Heart right ventricle (tissue), 16 donors: ENCODE data around the gene CDH13. TPM values are rescaled to one million over a fixed set of nuclear protein-coding genes. Genes with fewer than 3 reads are reported as not detected.
A peak's percentile ranks its signal among the peaks of the same experiment; 100 is the strongest.

Source experiments
- ATAC-seq, 8 donors: fragments of 200-7000 bp; cut with Tn5 transposase; one replicate each; pipeline ENCODE4 v1.9.1; 2020; ENCODE audit warnings: mild to moderate bottlenecking in 8 of 8, moderate library complexity in 8 of 8, moderate number of reproducible peaks in 1 of 8
- DNase-seq, 2 donors: peaks; one replicate each; pipeline ENCODE4 v3.0.0-alpha.2; 2020
- H3K27ac ChIP-seq, 10 donors: fragments of 200-600 bp; sonication (generic) in 2 of 10; one replicate each; pipeline versions ENCODE4 v1.5.0 to v1.8.0; 2020 to 2022; ENCODE audit warnings: mild to moderate bottlenecking in 3 of 10
- H3K27me3 ChIP-seq, 7 donors: fragments of 200-600 bp; one replicate each; pipeline ENCODE4 v1.8.0; 2021 to 2022; ENCODE audit warnings: mild to moderate bottlenecking in 2 of 7
- H3K36me3 ChIP-seq, 9 donors: fragments of 200-600 bp; sonication (generic) in 1 of 9; one replicate each; pipeline versions ENCODE4 v1.5.0 to v1.8.0; 2020 to 2022; ENCODE audit warnings: mild to moderate bottlenecking in 2 of 9
- H3K4me1 ChIP-seq, 9 donors: fragments of 200-600 bp; sonication (generic) in 1 of 9; one replicate each; pipeline versions ENCODE4 v1.5.0 to v1.8.0; 2020 to 2022; ENCODE audit warnings: mild to moderate bottlenecking in 4 of 9
- H3K4me3 ChIP-seq, 10 donors: fragments of 200-600 bp; sonication (generic) in 2 of 10; one replicate each; pipeline versions ENCODE4 v1.5.0 to v1.8.0; 2020 to 2022; ENCODE audit warnings: mild to moderate bottlenecking in 7 of 10, moderate library complexity in 2 of 10
- H3K9me3 ChIP-seq, 11 donors: fragments of 200-600 bp in 10 of 11; sonication (generic) in 2 of 11; one replicate each; pipeline versions ENCODE4 v1.5.0 to v1.8.0; 2013 to 2022; ENCODE audit warnings: mild to moderate bottlenecking in 2 of 11, control low read depth in 1 of 11, moderate library complexity in 1 of 11
- CTCF ChIP-seq, 9 donors: fragments of 200-600 bp; sonication (generic) in 2 of 9; IDR thresholded peaks; one replicate each; pipeline versions ENCODE4 v1.5.0 to v1.8.0; 2021 to 2022; ENCODE audit warnings: antibody characterized with exemption in 9 of 9, mild to moderate bottlenecking in 5 of 9, moderate library complexity in 1 of 9
- WGBS, 2 donors: extraction: QIAGEN DNeasy Blood & Tissue Kit; methylation state at CpG; one replicate each; pipeline ENCODE4 v1.1.7; 2013; ENCODE audit warnings: inconsistent platforms in 1 of 2; 5-methylcytosine and 5-hydroxymethylcytosine counted together
- intact Hi-C, 10 donors: fragments of 100-400 bp; cut with DNase I; formaldehyde crosslinking; loops; one replicate each; pipeline versions ENCODE4 v1.11.1 to v1.14.2; 2022
- polyA plus RNA-seq, 2 donors: library from polyadenylated mRNA; stranded (reverse); fragments of 200-250 nt; gene quantifications; one replicate each; pipeline ENCODE4 v1.2.3, GENCODE V29; 2013
- total RNA-seq, 10 donors: library from RNA; stranded (reverse); fragmentation: NEBNext Ultra II Directional in 3 of 10; extraction: Animal tissue kit (Norgen Biotek cat#: 25700) in 3 of 10; gene quantifications; one replicate each; pipeline versions ENCODE4 v1.2.1 to v1.2.4, GENCODE V29; 2021 to 2023
- donor health status: Arrhythmogenic right ventricular cardiomyopathy.
- donor health status: ischemic (EF 13 %, LVEDD 7.1; RV severe dilation, severe dysfunction).
- donor health status: healthy with polysubstance abuse.
- donor health status: DM: no; HTN: yes; CAD: no.
- donor health status: DM: no; HTN: no; CAD: no.
- donor health status: ischemic (EF 25% LVEDD 6.9; RV normal size, moderate dysfunction).
- donor health status: ischemic (EF 25% LVEDD 5.7; RV mildly dilated, moderate dysfunction).
- donor health status: healthy.
- donor health status: DM: yes; HTN: yes; CAD: no.
- donor health status: Ischemic cardiomyopathy.
- donor health status: ischemic (EF 35%, LVEDD 5.7; RV mildly dilated, moderate dysfunction).
- donor health status: nonischemic (EF 11% LVEDD 7.7; RV severe dilation, severe dysfunction).
- donor health status: DM: yes; HTN: yes; CAD: no.
- donor health status: PGD.
- donor health status: ischemic (EF 29% LVEDD 5.4; RV normal size, mild dysfunction).
- donor health status: nonischemic (EF 23%, LVEDD 6.1; RV moderate dilation, normal function).

Gene CDH13
- total and polyA plus RNA-seq, 12 donors, result 15.5 to 221 (median 168) TPM

- no peak for TF ChIP-seq CTCF (IDR thresholded peaks at IDR 0.05)
Measured at GRCh38 chr16:82703161-82703560, 76.4 kb downstream of the CDH13 start.

GRCh38 chr16:82703871-82704768 lies 77.4 kb downstream of the CDH13 start:
- no peak for TF ChIP-seq CTCF (IDR thresholded peaks at IDR 0.05)
- no peak overlapping the region for H3K27ac ChIP-seq
- no peaks in the 10 kb centered on the region for H3K36me3 ChIP-seq
- ATAC-seq (no peak), DNase-seq (no peak)
- 71 to 80% methylated on average over 7 of the region's 7 CpGs for WGBS, 2 donors
- H3K4me3 ChIP-seq, result no peak overlapping the region
- H3K4me1 ChIP-seq, result peaks cover 4 to 51% (median 37%) of the 10 kb centered on the region in 9 donors
- H3K9me3 ChIP-seq, result no peaks in the 10 kb centered on the region
- no peaks in the 10 kb centered on the region for H3K27me3 ChIP-seq
- intact Hi-C loops, result loop anchor here in 3 of 10 donors (5.0 kb wide), 3 partner anchors 62 to 72 kb away; no protein-coding TSS in a partner anchor

More at GRCh38 chr16:82703161-82703560, 76.4 kb downstream of the CDH13 start:
- Histone ChIP-seq H3K36me3 (no peaks in the 10 kb centered on the region), H3K4me1 (peaks cover 9 to 59% (median 47%) of the 10 kb centered on the region in 9 donors), H3K9me3 (no peaks in the 10 kb centered on the region), H3K27ac (peak overlapping the region in 3 of 10 donors; percentile 1 to 9 (median 2)), H3K4me3 (no peak overlapping the region), H3K27me3 (no peaks in the 10 kb centered on the region)
- intact Hi-C loops, result loop anchor here in 3 of 10 donors (5.0 kb wide), 3 partner anchors 61 to 71 kb away; no protein-coding TSS in a partner anchor
- DNase-seq, result no peak
- ATAC-seq, result no peak
- WGBS, 2 donors, result 49 to 71% methylated on average over 2 of the region's 2 CpGs

- Histone ChIP-seq H3K27ac (no peak overlapping the region), H3K36me3 (no peaks in the 10 kb centered on the region), H3K9me3 (no peaks in the 10 kb centered on the region), H3K4me1 (peaks cover 3 to 33% (median 20%) of the 10 kb centered on the region in 9 donors), H3K27me3 (no peaks in the 10 kb centered on the region), H3K4me3 (no peak overlapping the region)
- TF ChIP-seq CTCF (IDR thresholded peaks at IDR 0.05), result no peak
- 63 to 99% methylated on average over 3 of the region's 3 CpGs for WGBS, 2 donors
- intact Hi-C loops, result loop anchor here in 1 of 10 donors (5.0 kb wide), 1 partner anchor 68 kb away; no protein-coding TSS in a partner anchor
- DNase-seq (no peak), ATAC-seq (no peak)
Measured at GRCh38 chr16:82709987-82710386, 83.2 kb downstream of the CDH13 start.

- H3K36me3 ChIP-seq, result no peaks in the 10 kb centered on the region
- intact Hi-C loops, result no loop called here
- ATAC-seq (peak in 4 of 8 donors; percentile 15 to 38 (median 21)), DNase-seq (no peak)
- H3K9me3 ChIP-seq, result no peaks in the 10 kb centered on the region
- H3K4me1 ChIP-seq, result peaks cover 8 to 54% (median 36%) of the 10 kb centered on the region in 9 donors
- no peak overlapping the region for H3K4me3 ChIP-seq
- H3K27ac ChIP-seq, result peak overlapping the region; percentile 12 to 86 (median 76)
- no peaks in the 10 kb centered on the region for H3K27me3 ChIP-seq
- no peak for TF ChIP-seq CTCF (IDR thresholded peaks at IDR 0.05)
- 39 to 43% methylated on average over 4 of the region's 4 CpGs for WGBS, 2 donors
Measured at GRCh38 chr16:82713778-82714177, 87.0 kb downstream of the CDH13 start.
